Upper lobe of left lung (tissue), 4 donors: ENCODE data around the gene ZHX3.

Experiments
- POLR2A ChIP-seq, 4 donors: fragments of 450-650 bp; IDR thresholded peaks; one replicate each; pipeline ENCODE4 v1.5.1; 2016 to 2017; ENCODE audit warnings: antibody characterized with exemption in 4 of 4, mild to moderate bottlenecking in 2 of 4
- POLR2AphosphoS5 ChIP-seq, 2 donors: sonication (generic); formaldehyde crosslinking; IDR thresholded peaks; one replicate each; pipeline ENCODE4 v1.5.1; 2017; ENCODE audit warnings: antibody characterized with exemption in 2 of 2
- TF ChIP-seq, protein P1 (sequence below), 6 experiments: fragments of 450-650 bp in 4 of 6; fragments of 200-600 bp in 2 of 6; sonication (generic) in 2 of 6; IDR thresholded peaks; one replicate each; pipeline ENCODE4 v1.5.1; 2016 to 2019; ENCODE audit warnings: antibody characterized with exemption in 6 of 6

DNA sequence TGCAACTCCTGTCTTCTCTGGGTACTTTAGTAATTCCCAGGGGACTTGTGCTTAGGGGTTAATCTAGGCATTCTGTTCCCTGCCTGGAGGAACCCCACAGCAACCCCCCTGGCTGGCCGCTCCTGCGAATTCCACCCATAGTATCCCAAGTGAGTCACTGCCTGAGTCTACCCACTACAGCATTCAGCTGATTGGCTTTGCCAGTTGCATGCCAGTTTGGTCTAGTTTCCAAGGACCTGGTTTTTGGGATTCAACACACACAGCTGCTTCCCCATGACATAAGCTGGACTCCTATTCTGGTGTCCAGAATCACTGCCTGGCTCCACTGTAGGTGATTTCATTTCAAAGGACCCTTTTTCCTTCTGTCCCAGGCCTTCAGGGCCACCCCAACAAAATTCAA, 139.9 kb downstream of the ZHX3 start:
- TF ChIP-seq, protein P1, sequence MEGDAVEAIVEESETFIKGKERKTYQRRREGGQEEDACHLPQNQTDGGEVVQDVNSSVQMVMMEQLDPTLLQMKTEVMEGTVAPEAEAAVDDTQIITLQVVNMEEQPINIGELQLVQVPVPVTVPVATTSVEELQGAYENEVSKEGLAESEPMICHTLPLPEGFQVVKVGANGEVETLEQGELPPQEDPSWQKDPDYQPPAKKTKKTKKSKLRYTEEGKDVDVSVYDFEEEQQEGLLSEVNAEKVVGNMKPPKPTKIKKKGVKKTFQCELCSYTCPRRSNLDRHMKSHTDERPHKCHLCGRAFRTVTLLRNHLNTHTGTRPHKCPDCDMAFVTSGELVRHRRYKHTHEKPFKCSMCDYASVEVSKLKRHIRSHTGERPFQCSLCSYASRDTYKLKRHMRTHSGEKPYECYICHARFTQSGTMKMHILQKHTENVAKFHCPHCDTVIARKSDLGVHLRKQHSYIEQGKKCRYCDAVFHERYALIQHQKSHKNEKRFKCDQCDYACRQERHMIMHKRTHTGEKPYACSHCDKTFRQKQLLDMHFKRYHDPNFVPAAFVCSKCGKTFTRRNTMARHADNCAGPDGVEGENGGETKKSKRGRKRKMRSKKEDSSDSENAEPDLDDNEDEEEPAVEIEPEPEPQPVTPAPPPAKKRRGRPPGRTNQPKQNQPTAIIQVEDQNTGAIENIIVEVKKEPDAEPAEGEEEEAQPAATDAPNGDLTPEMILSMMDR (IDR thresholded peaks at IDR 0.05): no peak
- TF ChIP-seq POLR2AphosphoS5 (IDR thresholded peaks at IDR 0.05): no peak
- TF ChIP-seq POLR2A (IDR thresholded peaks at IDR 0.05): no peak
